SK-N-MC (cell line): Measurements from ENCODE around the gene TMEM40.

Experiments
- EZH2 ChIP-seq: fragments of 200-600 bp; sonication (generic); IDR thresholded peaks from one replicate; pipeline ENCODE4 v1.6.1; 2017; ENCODE audit warnings: antibody characterized with exemption
- FOXP2 ChIP-seq: optimal IDR thresholded peaks from 2 replicates; pipeline ENCODE3; 2011; ENCODE audit warnings: mild to moderate bottlenecking, moderate library complexity; ENCODE audit not compliant: insufficient read depth; ENCODE audit errors: extremely low read length, control extremely low read depth
- POLR2AphosphoS5 ChIP-seq: IDR thresholded peaks from 2 replicates; pipeline ENCODE4 v1.6.1; 2012; ENCODE audit warnings: mild to moderate bottlenecking, low read depth, low read length, borderline replicate concordance

DNA sequence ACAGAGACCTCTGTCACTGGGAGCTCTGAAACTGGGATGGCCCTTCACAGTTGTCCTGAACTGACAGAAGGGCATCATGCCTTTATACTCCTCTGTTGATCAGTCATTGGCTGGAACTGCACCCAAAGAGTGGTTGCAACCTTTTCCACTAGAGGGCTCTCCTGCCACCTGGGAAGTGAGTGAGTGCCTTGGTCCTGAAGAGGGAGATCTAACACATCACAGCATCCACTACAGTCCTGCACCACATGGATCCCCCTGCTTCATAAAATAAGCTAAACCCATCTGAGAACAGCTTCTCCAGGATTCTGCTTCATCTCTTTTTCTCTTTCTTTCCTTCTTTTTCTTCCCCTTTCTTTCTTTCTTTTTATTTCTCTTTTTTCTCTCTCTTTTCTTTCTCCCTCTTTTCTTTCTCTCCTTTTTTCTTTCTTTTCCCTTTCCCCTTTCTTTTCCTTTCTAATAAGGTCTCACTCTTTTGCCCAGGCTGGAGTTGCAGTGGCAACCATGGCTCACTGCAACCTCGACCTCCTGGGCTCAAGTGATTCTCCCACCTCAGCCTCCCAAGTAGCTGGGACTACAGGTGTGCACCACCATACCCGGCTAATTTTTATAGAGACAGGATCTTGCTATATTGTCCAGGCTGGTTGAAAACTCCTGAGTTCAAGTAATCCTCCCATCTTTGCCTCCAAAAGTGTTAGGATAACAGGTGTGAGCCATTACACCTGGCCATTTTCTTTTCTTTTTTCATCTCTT lies 52.4 kb downstream of the TMEM40 start:
- TF ChIP-seq EZH2 (no peak), POLR2AphosphoS5 (no peak), FOXP2 (no peak)
